MM.1S (cell line): Measurements from ENCODE around the gene DHRS7.

ENCODE experiments used
- DNase-seq: peaks from one replicate; pipeline ENCODE4 v3.0.0-alpha.2; 2015
- H2AFZ ChIP-seq: fragments of 300-600 bp; sonication (generic); 2 replicates; pipeline ENCODE4 v1.6.0; 2016; ENCODE audit warnings: antibody characterized with exemption, low read length
- H3F3A ChIP-seq: fragments of 300-600 bp; sonication (generic); 2 replicates; pipeline ENCODE4 v1.6.1; 2016; ENCODE audit warnings: mild to moderate bottlenecking, antibody characterized with exemption, low read length, moderate library complexity, mixed read lengths; ENCODE audit not compliant: insufficient read depth
- H3K27ac ChIP-seq: fragments of 300-600 bp; sonication (generic); 2 replicates; pipeline ENCODE4 v1.5.1; 2016; ENCODE audit warnings: mild to moderate bottlenecking, low read length
- H3K27me3 ChIP-seq: fragments of 300-600 bp; sonication (generic); replicated peaks from 2 replicates; pipeline ENCODE4 v1.6.0; 2016; ENCODE audit warnings: low read length; ENCODE audit not compliant: insufficient read depth
- H3K36me3 ChIP-seq: fragments of 300-600 bp; sonication (generic); replicated peaks from 2 replicates; pipeline ENCODE4 v1.6.1; 2016; ENCODE audit warnings: mild to moderate bottlenecking, low read length, mixed read lengths; ENCODE audit not compliant: insufficient read depth
- H3K4me1 ChIP-seq: fragments of 300-600 bp; sonication (generic); 2 replicates; pipeline ENCODE4 v1.6.1; 2016; ENCODE audit warnings: low read length, mixed read lengths
- H3K4me2 ChIP-seq: fragments of 300-600 bp; sonication (generic); 2 replicates; pipeline ENCODE4 v1.6.0; 2016; ENCODE audit warnings: low read depth, low read length
- H3K4me3 ChIP-seq: fragments of 300-600 bp; sonication (generic); 2 replicates; pipeline ENCODE4 v1.5.1; 2016; ENCODE audit warnings: low read length, mixed read lengths
- H3K79me2 ChIP-seq: fragments of 300-600 bp; sonication (generic); 2 replicates; pipeline ENCODE4 v1.6.1; 2016; ENCODE audit warnings: mixed run types, low read length, mixed read lengths
- H3K9ac ChIP-seq: fragments of 300-600 bp; sonication (generic); 2 replicates; pipeline ENCODE4 v1.6.1; 2016; ENCODE audit warnings: low read length, mixed read lengths
- H3K9me2 ChIP-seq: fragments of 300-600 bp; sonication (generic); replicated peaks from 2 replicates; pipeline ENCODE4 v1.6.1; 2016; ENCODE audit warnings: mild to moderate bottlenecking, low read length, mixed read lengths; ENCODE audit not compliant: insufficient read depth
- H3K9me3 ChIP-seq: fragments of 300-600 bp; sonication (generic); replicated peaks from 2 replicates; pipeline ENCODE4 v1.6.1; 2016; ENCODE audit warnings: mild to moderate bottlenecking, low read length, mixed read lengths; ENCODE audit not compliant: insufficient read depth
- H4K20me1 ChIP-seq: fragments of 300-600 bp; sonication (generic); 2 replicates; pipeline ENCODE4 v1.6.1; 2016; ENCODE audit warnings: mild to moderate bottlenecking, low read length, moderate library complexity, mixed read lengths; ENCODE audit not compliant: insufficient read depth
- CTCF ChIP-seq: fragments of 300-600 bp; sonication (generic); IDR thresholded peaks from 2 replicates; pipeline ENCODE4 v1.5.1; 2016; ENCODE audit warnings: antibody characterized with exemption, low read length, mixed read lengths
- EZH2 ChIP-seq: fragments of 300-600 bp; sonication (generic); optimal IDR thresholded peaks from 2 replicates; pipeline ENCODE3; 2017; ENCODE audit warnings: low read depth, mild to moderate bottlenecking, antibody characterized with exemption, low read length, mixed read lengths
- EZH2phosphoT487 ChIP-seq: fragments of 300-600 bp; sonication (generic); IDR thresholded peaks from 2 replicates; pipeline ENCODE4 v1.6.1; 2018; ENCODE audit warnings: antibody characterized with exemption, low read length

The DHRS7 gene

GRCh38 chr14:60170948-60171347 lies 5.8 kb upstream of the DHRS7 start:
- H3K4me2 ChIP-seq, result no peak overlapping the region
- no peaks in the 10 kb centered on the region for H4K20me1 ChIP-seq
- no peak overlapping the region for H3K4me3 ChIP-seq
- peaks cover 1% of the 10 kb centered on the region; the same call in 1 of the 2 replicates for H3K4me1 ChIP-seq
- H3K27me3 ChIP-seq, result no peaks in the 10 kb centered on the region
- H3K79me2 ChIP-seq, result no peaks in the 10 kb centered on the region
- H3K27ac ChIP-seq, result no peak overlapping the region
- H3K36me3 ChIP-seq, result no peaks in the 10 kb centered on the region
- no peaks in the 10 kb centered on the region for H3K9me2 ChIP-seq
- no peak overlapping the region for H2AFZ ChIP-seq
- TF ChIP-seq CTCF (no peak), EZH2 (no peak), EZH2phosphoT487 (no peak)
- no peak for DNase-seq
- no peaks in the 10 kb centered on the region; the same call in 1 of the 2 replicates for H3F3A ChIP-seq
- H3K9me3 ChIP-seq, result no peaks in the 10 kb centered on the region
- no peak overlapping the region for H3K9ac ChIP-seq

GRCh38 chr14:60169722-60170121 lies 4.5 kb upstream of the DHRS7 start:
- H3K27me3 ChIP-seq, result no peaks in the 10 kb centered on the region
- H3K9me2 ChIP-seq, result no peaks in the 10 kb centered on the region
- H2AFZ ChIP-seq, result no peak overlapping the region
- no peaks in the 10 kb centered on the region for H3K36me3 ChIP-seq
- TF ChIP-seq EZH2 (no peak), EZH2phosphoT487 (no peak), CTCF (no peak)
- H3F3A ChIP-seq, result peaks cover 3% of the 10 kb centered on the region; the same call in 1 of the 2 replicates
- H3K79me2 ChIP-seq, result no peaks in the 10 kb centered on the region
- H3K9ac ChIP-seq, result no peak overlapping the region
- H3K27ac ChIP-seq, result no peak overlapping the region
- H3K4me2 ChIP-seq, result no peak overlapping the region
- no peak for DNase-seq
- no peaks in the 10 kb centered on the region for H4K20me1 ChIP-seq
- peaks cover 6% of the 10 kb centered on the region; the same call in 1 of the 2 replicates for H3K4me1 ChIP-seq
- H3K9me3 ChIP-seq, result no peaks in the 10 kb centered on the region
- no peak overlapping the region for H3K4me3 ChIP-seq

- Histone ChIP-seq H3K36me3 (no peaks in the 10 kb centered on the region), H3K27me3 (no peaks in the 10 kb centered on the region), H3K79me2 (no peaks in the 10 kb centered on the region; the same call in 1 of the 2 replicates), H3K9me3 (no peaks in the 10 kb centered on the region), H3K4me1 (peaks cover 8% of the 10 kb centered on the region; the same call in 1 of the 2 replicates), H3K4me3 (no peak overlapping the region), H4K20me1 (no peaks in the 10 kb centered on the region), H3F3A (peaks cover 3% of the 10 kb centered on the region; the same call in 1 of the 2 replicates), H3K9me2 (no peaks in the 10 kb centered on the region), H3K9ac (no peak overlapping the region), H2AFZ (no peak overlapping the region), H3K27ac (no peak overlapping the region), H3K4me2 (no peak overlapping the region)
- TF ChIP-seq EZH2phosphoT487, result no peak
- no peak for TF ChIP-seq CTCF
- TF ChIP-seq EZH2, result no peak
- no peak for DNase-seq
Measured at GRCh38 chr14:60166142-60166541, 944 bp upstream of the DHRS7 start.
